ENCODE measurements around the gene MAN2A2. TPM values are rescaled to one million over a fixed set of nuclear protein-coding genes. Genes with fewer than 3 reads are reported as not detected.
A peak's percentile ranks its signal among the peaks of the same experiment; 100 is the strongest.

Gene MAN2A2
- total and polyA plus RNA-seq, 9 of the 15 experiments (the other 6 are each of a cell fraction or from before 2014, with no cell fraction given), result 7.3 to 151 (median 43.4) TPM

GRCh38 chr15:90955624-90956273 is 52.6 kb downstream of the MAN2A2 start (continued):
- no peak for TF ChIP-seq USF2 (CRISPR knock-in tag; IDR thresholded peaks at IDR 0.05)
- TF ChIP-seq CC2D1A (IDR thresholded peaks at IDR 0.05), result 0 out of 2 replicates have a peak, but pooled peaks have one; percentile 33
- TF ChIP-seq DPF2 (IDR thresholded peaks at IDR 0.05), result no peak
- TF ChIP-seq ZNF24 (IDR thresholded peaks at IDR 0.05), result no peak
- TF ChIP-seq, protein P1, sequence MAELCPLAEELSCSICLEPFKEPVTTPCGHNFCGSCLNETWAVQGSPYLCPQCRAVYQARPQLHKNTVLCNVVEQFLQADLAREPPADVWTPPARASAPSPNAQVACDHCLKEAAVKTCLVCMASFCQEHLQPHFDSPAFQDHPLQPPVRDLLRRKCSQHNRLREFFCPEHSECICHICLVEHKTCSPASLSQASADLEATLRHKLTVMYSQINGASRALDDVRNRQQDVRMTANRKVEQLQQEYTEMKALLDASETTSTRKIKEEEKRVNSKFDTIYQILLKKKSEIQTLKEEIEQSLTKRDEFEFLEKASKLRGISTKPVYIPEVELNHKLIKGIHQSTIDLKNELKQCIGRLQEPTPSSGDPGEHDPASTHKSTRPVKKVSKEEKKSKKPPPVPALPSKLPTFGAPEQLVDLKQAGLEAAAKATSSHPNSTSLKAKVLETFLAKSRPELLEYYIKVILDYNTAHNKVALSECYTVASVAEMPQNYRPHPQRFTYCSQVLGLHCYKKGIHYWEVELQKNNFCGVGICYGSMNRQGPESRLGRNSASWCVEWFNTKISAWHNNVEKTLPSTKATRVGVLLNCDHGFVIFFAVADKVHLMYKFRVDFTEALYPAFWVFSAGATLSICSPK (IDR thresholded peaks at IDR 0.05; ENCODE audit: borderline replicate concordance), result no peak
- TF ChIP-seq, protein P2, sequence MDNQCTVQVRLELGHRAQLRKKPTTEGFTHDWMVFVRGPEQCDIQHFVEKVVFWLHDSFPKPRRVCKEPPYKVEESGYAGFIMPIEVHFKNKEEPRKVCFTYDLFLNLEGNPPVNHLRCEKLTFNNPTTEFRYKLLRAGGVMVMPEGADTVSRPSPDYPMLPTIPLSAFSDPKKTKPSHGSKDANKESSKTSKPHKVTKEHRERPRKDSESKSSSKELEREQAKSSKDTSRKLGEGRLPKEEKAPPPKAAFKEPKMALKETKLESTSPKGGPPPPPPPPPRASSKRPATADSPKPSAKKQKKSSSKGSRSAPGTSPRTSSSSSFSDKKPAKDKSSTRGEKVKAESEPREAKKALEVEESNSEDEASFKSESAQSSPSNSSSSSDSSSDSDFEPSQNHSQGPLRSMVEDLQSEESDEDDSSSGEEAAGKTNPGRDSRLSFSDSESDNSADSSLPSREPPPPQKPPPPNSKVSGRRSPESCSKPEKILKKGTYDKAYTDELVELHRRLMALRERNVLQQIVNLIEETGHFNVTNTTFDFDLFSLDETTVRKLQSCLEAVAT (IDR thresholded peaks at IDR 0.05), result 0 out of 4 replicates have a peak, but pooled peaks of 1 of the 2 experiments have one; percentile 9
- TF ChIP-seq, protein P3, sequence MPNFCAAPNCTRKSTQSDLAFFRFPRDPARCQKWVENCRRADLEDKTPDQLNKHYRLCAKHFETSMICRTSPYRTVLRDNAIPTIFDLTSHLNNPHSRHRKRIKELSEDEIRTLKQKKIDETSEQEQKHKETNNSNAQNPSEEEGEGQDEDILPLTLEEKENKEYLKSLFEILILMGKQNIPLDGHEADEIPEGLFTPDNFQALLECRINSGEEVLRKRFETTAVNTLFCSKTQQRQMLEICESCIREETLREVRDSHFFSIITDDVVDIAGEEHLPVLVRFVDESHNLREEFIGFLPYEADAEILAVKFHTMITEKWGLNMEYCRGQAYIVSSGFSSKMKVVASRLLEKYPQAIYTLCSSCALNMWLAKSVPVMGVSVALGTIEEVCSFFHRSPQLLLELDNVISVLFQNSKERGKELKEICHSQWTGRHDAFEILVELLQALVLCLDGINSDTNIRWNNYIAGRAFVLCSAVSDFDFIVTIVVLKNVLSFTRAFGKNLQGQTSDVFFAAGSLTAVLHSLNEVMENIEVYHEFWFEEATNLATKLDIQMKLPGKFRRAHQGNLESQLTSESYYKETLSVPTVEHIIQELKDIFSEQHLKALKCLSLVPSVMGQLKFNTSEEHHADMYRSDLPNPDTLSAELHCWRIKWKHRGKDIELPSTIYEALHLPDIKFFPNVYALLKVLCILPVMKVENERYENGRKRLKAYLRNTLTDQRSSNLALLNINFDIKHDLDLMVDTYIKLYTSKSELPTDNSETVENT (CRISPR knock-in tag; IDR thresholded peaks at IDR 0.05), result 0 out of 2 replicates have a peak, but pooled peaks have one; percentile 40
- no peak for TF ChIP-seq NFIX (CRISPR knock-in tag; IDR thresholded peaks at IDR 0.05; ENCODE audit: low read depth)
- no peak for TF ChIP-seq NCOA1 (IDR thresholded peaks at IDR 0.05; ENCODE audit: low read depth)
- TF ChIP-seq, protein P4, sequence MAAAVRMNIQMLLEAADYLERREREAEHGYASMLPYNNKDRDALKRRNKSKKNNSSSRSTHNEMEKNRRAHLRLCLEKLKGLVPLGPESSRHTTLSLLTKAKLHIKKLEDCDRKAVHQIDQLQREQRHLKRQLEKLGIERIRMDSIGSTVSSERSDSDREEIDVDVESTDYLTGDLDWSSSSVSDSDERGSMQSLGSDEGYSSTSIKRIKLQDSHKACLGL (CRISPR knock-in tag; IDR thresholded peaks at IDR 0.05; ENCODE audit: borderline replicate concordance, poor library complexity, severe bottlenecking), result no peak
- no peak for TF ChIP-seq SRSF3 (IDR thresholded peaks at IDR 0.05; ENCODE audit: insufficient read depth, low read length)
- no peak for TF ChIP-seq MTA3 (IDR thresholded peaks at IDR 0.05; ENCODE audit: borderline replicate concordance)
- no peak for TF ChIP-seq CAMTA2 (CRISPR knock-in tag; conservative IDR thresholded peaks at IDR 0.05)
- no peak for TF ChIP-seq XRCC5 (IDR thresholded peaks at IDR 0.05; ENCODE audit: low read depth, low read length)
- TF ChIP-seq, protein P5, sequence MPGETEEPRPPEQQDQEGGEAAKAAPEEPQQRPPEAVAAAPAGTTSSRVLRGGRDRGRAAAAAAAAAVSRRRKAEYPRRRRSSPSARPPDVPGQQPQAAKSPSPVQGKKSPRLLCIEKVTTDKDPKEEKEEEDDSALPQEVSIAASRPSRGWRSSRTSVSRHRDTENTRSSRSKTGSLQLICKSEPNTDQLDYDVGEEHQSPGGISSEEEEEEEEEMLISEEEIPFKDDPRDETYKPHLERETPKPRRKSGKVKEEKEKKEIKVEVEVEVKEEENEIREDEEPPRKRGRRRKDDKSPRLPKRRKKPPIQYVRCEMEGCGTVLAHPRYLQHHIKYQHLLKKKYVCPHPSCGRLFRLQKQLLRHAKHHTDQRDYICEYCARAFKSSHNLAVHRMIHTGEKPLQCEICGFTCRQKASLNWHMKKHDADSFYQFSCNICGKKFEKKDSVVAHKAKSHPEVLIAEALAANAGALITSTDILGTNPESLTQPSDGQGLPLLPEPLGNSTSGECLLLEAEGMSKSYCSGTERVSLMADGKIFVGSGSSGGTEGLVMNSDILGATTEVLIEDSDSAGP (CRISPR knock-in tag; IDR thresholded peaks at IDR 0.05), result no peak
- TF ChIP-seq HBP1 (CRISPR knock-in tag; IDR thresholded peaks at IDR 0.05), result no peak
- no peak for TF ChIP-seq ZNF12 (CRISPR knock-in tag; IDR thresholded peaks at IDR 0.05)
- TF ChIP-seq EGR1 (conservative IDR thresholded peaks at IDR 0.05), result no peak
